HUDEP-2 (cell line): ENCODE measurements around the gene PDIA6.
A peak's percentile ranks its signal among the peaks of the same experiment; 100 is the strongest.

ENCODE experiments used
- DNase-seq, 76 experiments: peaks; one replicate each; lab custom pipeline; 2025; ENCODE audit not compliant: unreplicated experiment in 76 of 76; lab: John Stamatoyannopoulos, UW

Gene PDIA6

DNA sequence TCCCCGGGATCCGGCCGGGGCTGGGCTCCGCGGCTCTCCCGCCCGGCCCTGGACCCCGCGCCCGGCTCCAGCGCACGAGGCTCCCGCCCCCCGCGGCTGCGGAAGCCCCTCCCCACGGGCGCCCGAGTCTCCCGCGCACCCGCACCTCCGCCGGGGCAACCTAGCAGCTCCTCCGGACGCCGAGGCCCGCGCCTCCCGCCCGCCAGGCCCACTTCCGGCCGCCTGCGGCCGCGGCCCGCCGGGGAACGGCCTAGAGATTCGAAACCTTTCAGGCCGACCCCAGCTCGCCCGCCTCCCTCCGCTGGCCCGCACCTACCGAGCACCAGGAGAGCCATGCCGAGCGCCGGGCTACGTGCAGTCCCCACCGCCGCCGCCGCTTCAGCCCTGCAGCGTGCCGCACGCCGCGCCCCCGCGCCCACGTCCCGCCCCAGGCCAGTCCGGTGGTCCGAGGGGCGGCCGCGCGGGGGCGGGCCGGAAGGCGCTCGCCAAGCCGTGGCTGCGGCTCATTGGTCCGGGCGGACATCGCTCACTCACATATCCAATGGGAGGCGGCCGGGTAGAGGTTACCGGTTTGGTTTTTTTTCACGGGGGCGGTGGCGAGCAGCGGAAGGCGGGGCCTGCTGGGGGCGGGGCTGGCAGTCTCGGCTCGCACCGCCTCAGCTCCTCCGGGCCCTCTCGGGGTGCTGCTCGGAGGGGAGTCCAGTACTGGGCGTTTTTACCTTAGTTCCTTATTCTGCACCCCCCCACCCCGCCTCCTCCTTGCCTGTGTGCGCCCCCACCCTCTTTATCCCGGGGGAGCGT lies at the start of gene PDIA6:
TSS of gene PDIA6 (minus strand) at position 424 of the 801 bp plus-strand sequence. CDS start at position 335, 89 bp downstream.
- DNase-seq: peak in 74 of 76 experiments; percentile 60 to 97 (median 94)

DNA sequence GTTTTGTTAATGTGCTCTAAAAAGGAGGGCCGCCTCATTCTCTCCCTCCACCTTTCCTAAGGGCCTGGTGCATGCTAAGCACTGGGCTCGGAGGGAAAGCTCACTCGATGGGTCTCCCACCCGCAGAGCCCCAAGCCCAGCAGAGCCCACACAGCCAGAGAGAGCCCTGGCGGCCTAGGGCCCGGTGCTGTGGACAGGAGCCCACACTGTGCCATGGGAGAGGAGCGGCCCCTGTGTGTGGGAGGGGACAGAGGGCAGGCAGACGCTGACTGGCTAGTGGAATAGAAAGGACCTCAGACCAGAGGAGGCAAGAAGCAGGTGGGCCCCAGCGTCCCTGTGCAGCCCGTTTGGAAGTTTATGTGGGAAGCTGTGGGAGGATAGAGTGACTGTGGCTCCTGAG lies 49.7 kb upstream of the PDIA6 start:
- no peak for DNase-seq

DNA sequence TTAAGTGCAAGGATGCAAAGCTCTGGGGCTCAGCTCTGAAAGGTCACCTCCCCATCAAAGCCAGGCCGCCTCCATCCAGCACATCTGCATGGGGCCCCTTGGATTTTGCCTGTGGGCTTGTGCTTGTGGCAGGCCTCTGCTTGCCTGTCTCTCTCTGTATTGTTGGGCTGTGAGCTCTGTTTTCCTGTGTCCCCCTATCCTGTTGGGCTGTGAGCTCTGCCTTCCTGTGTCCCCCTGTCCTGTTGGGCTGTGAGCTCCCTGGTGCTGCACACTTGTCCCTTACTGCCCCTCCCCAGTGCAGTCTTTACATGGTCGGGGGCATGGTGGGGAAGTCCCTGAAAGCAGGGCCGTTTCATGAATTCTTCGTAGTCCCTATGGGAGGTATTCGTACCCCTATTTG lies 49.2 kb upstream of the PDIA6 start:
- no peak for DNase-seq

- no peak for DNase-seq
These were observed 48.3 kb upstream of the PDIA6 start for GRCh38 chr2:10860814-10861325.

DNA sequence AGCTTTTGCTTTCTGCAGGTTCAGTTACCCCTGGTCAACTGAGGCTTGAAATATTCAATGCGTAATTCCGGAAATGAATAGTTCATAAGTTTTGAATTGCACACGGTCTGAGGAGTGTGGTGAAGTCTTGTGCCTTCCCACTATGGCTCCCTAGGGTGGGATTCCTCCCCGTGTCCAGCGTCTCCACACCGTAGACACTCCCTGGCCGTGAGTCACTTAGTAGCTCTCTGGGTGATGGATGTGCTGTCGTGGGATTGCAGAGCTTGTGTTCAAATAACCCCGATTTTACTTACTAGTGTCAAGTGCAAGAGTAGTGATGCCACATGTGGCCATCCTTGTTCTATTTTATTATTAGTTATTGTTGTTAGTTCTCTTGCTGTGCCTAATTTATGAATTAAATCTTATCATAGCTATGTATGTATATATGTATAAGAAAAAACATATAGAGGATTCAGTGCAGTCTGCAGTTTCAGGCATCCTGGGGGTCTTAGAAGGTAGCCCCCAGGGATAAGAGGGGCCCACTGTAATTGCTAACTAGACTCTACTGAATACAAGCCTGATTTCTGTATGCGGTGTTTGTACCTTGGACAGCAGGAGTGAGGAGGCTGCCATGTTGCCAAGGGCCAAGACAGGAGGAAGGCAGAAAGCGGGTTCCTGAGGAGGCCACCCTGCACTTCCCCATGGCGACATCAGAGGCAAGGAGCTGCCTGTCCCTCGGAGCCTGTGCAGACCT lies 47.7 kb upstream of the PDIA6 start:
- DNase-seq: no peak

GRCh38 chr2:10859278-10859677 lies 46.7 kb upstream of the PDIA6 start:
- DNase-seq: no peak

GRCh38 chr2:10848541-10848940 lies 36.0 kb upstream of the PDIA6 start:
- DNase-seq: no peak

- DNase-seq: peak in 9 of 76 experiments; percentile 2 to 41 (median 13)
These were observed 34.4 kb upstream of the PDIA6 start for GRCh38 chr2:10847008-10847407.

DNA sequence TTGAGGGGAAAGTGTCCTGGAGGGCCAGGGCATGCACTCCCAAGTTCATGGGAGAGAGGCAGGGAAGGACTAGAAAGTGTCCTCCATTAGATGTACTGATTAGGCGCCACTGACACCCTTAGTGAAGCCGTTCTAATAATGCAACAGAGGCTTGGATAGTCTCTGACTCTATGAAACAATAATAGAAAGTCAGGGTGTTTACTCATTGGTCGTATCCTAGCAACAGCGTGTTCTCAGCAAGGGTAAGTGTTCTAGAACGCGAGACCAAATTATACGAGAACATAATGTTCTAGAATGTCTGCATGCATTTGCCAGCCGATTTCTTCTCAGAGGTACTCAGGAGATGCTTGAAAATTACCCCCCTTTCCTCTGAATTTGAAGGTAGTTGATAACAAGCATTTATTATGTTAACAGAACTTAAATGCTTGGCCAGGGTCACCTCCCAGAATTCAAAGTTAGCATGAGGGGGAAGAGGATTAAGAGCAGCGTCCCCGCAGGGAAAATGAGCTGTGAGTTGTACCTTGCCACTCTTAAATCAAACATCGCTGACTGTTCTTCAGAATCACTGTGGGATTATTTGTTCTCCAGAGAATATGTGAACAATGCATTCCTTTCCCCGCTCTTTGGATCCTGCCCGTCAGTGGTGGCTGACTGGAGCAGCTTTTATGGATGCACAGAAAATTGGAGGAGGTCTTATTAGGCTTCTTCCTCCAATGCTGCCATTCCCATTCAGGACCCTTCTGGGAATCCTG lies 33.7 kb upstream of the PDIA6 start:
- DNase-seq: no peak

DNA sequence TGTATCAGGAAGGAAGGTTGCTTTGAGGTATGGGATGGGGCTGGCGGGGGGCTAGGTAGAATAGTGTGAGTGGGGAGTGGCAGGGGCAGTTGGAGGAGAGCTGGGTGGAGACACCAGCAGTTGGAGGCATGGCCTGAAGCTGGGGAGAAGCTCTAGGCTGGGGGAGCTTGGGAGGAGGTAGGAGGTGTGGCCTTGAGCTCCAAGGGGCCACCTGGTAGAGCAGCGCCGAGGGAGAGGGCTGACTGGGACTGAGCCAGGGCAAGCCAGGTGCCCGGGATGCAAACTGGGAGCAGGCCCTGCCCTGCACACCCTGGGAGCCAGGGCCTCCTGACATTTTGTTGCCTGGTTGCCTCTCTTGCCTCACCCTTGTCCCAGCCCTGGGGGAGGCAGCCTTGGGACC lies 33.1 kb upstream of the PDIA6 start:
- no peak for DNase-seq

DNA sequence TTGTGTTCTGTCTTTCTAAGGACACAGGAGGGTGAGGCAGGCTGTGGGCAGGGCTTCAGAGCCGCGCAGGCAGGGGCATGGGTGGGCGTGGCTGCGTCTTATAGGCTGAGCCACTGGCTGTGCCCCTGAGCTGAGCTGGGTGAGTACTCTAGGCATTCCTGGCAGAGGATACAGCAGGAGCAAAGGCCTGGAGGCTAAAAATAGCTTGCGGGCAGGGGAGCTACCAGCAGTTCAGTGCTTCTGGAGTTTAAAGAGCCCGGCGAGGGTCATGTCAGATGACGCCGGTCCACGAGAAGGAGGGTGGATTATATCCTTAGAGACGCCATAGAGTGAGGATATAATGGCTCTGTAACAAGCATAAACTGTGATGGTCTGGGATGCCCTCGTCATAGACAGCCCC lies 31.5 kb upstream of the PDIA6 start:
- DNase-seq: peak in 1 of 76 experiments; percentile 7

GRCh38 chr2:10842506-10842905 lies 29.9 kb upstream of the PDIA6 start:
- no peak for DNase-seq

- DNase-seq: no peak
These were observed 29.1 kb upstream of the PDIA6 start for GRCh38 chr2:10841547-10842219.

GRCh38 chr2:10839813-10840212 lies 27.2 kb upstream of the PDIA6 start:
- DNase-seq: peak in 3 of 76 experiments; percentile 2 to 4 (median 3)

DNA sequence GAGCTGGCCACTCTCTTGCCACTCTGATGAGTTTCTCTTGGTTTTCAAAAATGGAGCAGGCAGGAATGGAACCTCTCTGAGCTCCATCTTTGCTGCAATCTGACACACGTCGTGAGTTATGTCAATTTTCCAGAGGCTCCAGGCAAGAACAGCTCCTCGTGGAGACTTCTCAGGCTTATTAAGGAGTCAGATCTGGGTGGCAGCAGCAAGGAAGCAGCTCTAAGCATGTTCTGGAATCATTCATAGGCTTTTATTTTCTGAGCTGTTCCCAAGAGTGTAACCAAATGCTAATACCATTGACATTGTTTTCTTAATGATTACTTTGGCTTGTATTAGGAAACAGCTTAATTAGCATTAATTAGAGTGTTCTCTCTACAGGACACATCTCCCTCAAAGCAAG lies 26.1 kb upstream of the PDIA6 start:
- no peak for DNase-seq

GRCh38 chr2:10837298-10838266 lies 25.0 kb upstream of the PDIA6 start:
- DNase-seq: no peak

DNA sequence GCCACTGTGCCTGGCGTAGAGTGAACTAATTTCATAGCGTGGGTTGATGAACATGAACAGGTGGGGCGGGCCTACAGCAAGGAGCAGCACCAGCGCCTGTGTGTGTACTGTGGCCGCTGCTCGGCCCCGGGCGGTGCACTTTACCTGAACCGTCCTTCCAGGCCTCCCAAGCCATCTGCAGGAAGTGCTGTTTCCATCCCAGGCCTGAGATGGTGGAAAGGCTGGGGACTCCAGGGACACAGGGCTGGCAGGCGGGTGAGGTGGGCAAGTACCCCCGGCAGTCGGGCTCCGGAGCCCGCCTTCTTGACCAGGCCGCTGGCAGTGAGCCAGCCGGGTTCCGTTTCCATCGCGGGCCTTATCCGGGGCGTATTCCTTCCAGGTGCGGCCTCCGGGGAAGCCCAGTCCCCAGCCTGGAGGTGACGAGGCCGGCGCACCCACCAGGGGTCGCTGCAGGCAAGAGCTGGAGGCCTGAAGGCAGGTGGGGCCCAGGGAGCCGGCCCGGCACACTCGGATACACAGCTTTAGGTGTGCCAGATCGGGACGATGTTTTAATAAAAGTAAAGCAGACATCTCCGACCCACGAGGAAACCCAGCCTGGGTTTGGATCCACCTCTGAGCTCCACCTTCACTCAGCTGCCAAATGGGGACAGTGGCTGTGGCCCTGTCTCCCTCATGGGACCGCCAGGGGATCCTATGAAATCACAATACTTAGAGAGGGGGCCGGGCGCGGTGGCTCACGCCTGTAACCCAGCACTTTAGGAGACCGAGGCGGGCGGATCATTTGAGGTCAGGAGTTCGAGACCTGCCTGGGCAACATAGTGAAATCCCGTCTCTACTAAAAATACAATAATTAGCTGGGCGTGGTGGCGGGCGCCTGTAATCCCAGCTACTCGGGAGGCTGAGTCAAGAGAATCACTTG lies 22.7 kb upstream of the PDIA6 start:
- DNase-seq: peak in 52 of 76 experiments; percentile 3 to 69 (median 40)

DNA sequence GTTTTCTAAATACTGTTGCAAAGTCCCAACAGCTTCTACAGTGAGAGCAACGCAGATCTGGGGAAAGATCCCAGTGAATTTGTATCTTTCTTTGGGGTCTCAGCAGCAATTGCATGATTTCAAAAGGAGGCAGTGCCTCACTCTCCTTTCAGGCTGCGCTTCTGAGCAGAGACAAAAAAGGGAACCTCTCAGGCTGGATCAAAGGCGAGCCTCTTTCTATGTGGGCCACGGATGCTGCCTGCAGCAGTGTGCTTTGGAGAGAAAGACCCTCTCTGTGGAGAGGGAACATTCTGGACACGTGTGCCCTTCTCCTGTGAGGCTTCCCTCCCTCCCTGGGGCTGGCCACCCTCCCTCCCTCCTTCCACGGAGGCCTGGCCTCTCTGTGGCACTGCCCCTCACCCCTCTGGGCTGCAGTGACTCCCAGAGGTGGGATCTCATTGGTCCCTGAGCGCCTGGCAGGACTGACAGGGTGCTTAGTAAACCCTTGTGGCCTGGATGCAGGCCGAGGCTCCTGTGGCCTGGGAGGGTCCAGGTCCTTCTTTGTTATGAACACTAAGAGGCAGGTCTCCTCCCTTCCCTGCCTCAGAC lies 21.6 kb upstream of the PDIA6 start:
- DNase-seq: no peak
